ENCODE data around the gene PDE6D.

GRCh38 chr2:231821908-231822307, 40.8 kb upstream of the PDE6D start:
- no peak for TF ChIP-seq POLR2A (IDR thresholded peaks at IDR 0.05; ENCODE audit: low read depth, low read length)
- no peak for TF ChIP-seq FOS (IDR thresholded peaks at IDR 0.05; ENCODE audit: low read depth, low read length)
- no peak for TF ChIP-seq CTCF (conservative IDR thresholded peaks at IDR 0.05; ENCODE audit: low read depth, low read length)
- no peak for TF ChIP-seq USF2 (IDR thresholded peaks at IDR 0.05; ENCODE audit: low read depth, low read length)
- TF ChIP-seq MXI1 (IDR thresholded peaks at IDR 0.05; ENCODE audit: borderline replicate concordance, low read depth, low read length), result no peak
- no peak for TF ChIP-seq SMC3 (IDR thresholded peaks at IDR 0.05; ENCODE audit: low read depth, low read length)
- no peak for TF ChIP-seq RCOR1 (IDR thresholded peaks at IDR 0.05; ENCODE audit: insufficient replicate concordance, low read length)
- TF ChIP-seq MAFK (IDR thresholded peaks at IDR 0.05; ENCODE audit: low read depth, low read length), result no peak
- no peak for TF ChIP-seq NFE2L2 (IDR thresholded peaks at IDR 0.05; ENCODE audit: low read depth, low read length)
- TF ChIP-seq RAD21 (IDR thresholded peaks at IDR 0.05; ENCODE audit: low read length), result no peak
- no peak for TF ChIP-seq RFX5 (IDR thresholded peaks at IDR 0.05; ENCODE audit: low read depth, low read length)
- TF ChIP-seq CHD1 (IDR thresholded peaks at IDR 0.05; ENCODE audit: low read depth, low read length), result no peak
- no peak for TF ChIP-seq CEBPB (IDR thresholded peaks at IDR 0.05; ENCODE audit: low read depth, low read length)

All from IMR-90 (cell line).